Raji (cell line): ENCODE data around the gene TRPV6.

Experiments used
- POLR2A ChIP-seq: IDR thresholded peaks from 2 replicates; pipeline ENCODE4 v1.6.1; 2011; ENCODE audit warnings: low read depth, low read length, control low read depth; ENCODE audit not compliant: insufficient read depth

TRPV6 gene

DNA sequence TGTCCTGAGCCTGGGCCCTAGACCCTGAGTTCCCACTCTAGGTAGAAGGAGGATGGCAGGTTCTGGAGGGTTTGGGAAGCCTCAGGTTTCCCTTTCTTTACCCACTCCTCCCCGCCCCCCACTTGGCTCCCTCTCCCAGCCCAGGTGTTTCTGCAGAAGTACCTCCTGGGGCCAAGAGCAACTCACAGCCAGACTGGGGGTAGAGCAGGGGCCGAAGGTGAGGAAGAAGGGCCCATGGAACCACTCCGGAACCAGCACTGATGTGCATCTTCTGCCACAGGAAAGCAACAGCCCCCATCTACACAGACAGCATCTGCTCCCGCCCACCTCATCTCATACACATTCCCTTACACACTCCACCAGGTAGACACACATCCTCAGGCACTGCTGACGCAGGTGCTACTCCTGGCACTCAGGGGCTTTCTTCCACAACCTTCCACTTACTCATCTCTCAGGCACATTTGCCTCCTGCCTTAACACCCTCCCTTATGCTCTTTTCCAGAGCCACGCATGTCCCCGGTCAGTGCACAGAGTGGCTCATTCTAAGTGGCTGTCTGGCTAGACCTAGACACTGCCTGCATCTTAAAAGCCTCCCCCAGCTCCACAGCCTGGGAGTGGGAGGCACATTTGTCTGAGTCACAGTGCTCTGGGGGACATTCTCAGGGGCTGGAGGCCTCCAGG is 28.8 kb downstream of the TRPV6 start:
- TF ChIP-seq POLR2A: no peak

DNA sequence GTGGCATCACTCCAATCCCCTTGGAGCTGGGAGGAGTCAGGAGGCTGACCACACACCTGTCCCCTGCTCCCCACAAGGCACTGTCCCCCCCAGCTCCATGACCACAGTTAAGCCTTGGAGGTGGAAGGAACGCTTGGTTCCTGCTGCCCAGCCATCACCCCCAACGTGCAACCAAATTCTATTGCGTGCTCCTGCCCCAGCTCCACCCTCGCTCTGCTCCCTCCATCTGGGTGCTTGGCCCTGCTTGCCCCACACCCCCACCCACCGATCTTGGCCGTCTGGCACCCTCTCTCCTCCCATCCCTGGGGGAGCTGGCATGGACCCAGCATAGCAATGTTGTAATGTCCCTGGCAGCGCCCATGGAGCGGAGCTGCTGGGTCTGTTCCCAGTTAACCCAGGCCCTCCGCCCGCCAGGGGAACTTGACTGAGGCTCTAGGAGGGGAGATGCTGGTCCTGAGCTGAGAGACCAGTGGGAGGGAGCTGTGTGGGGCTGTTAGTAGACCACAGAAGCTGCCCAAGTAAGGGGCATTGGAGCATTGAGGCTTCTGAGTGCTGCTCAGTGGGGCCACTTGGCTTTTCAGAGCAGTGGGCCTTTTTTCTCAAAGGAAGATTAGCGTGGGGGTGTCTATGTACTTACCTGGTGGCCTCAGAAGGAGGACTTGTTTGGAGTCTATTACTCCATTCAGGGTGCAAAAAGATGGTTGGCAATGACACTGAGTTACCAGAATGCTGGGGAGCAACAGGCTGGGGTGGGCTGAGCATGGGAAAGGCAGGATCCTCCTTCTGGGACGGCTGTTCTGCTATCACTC is 29.6 kb downstream of the TRPV6 start:
- TF ChIP-seq POLR2A: no peak

DNA sequence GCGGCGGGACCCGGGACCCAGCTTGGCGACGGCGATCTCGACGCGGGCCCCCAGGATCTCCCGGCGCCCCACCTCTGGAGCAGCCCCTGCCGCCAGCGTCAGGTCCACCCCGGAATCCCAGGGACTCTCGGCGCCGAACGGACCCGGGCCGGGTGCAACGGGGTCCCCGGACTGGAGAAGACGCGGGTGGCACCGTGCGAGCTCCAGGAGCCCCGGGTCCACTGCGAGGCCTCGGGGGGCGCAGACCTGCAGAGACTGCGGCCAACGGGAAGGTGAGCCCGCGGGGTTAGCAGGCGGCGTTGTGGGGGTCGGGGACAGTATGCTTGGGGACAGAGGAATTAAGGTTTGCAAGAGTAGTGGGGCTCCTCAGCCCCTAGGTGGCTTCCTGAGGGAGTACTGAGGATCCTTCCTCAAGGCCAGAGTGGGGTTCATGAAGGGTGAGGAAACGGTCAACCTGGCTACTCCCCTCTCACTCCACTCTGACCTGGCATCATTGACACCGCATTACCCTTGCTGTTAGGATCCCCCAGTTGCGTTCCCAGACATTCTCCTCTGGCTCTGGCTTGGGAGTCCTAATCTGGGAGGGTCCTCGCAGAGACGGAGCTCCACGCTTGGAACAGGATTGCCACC is 30.3 kb downstream of the TRPV6 start:
- no peak for TF ChIP-seq POLR2A

DNA sequence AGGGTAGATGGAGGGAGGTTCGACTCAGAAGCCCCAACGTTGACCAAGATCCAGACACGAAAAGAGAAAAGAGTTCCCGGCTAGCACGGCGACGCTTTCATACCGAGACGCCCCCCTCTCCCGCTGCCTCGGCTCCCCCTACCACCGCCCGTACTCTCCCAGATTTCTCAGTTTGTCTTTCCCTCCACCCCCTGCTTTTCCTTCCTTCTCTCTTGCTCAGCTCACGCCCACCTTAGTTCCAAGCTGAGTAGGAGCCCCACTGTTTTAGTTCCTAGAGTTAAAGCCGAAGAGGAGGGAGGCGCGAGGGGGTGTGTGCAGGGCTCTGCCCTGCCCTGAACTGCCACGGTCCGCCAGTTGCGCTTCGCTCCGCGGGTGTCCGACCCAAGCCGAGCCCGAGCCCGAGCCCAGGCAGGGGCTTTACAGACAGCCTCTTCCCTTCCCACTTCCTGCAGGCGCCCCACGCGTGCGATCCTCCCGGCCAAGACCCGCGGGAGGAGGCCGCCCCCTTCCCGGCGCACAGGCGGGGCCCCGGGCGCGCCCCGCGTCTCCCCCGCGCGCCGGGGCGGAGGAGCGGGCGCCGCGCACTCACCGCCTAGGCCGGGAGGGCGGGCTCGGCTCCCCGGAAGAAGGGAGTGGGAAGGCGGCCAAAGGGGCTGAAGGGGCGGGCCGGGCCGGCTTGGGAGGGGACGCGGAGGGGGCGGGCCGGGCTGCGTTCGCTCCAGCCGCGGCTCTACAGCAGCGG is 31.0 kb downstream of the TRPV6 start, which contains the start of gene EPHB6:
EPHB6 (plus strand) TSS at position 705 of the 742 bp plus-strand sequence. CDS start 8,152 bp downstream, outside the sequence.
- no peak for TF ChIP-seq POLR2A

DNA sequence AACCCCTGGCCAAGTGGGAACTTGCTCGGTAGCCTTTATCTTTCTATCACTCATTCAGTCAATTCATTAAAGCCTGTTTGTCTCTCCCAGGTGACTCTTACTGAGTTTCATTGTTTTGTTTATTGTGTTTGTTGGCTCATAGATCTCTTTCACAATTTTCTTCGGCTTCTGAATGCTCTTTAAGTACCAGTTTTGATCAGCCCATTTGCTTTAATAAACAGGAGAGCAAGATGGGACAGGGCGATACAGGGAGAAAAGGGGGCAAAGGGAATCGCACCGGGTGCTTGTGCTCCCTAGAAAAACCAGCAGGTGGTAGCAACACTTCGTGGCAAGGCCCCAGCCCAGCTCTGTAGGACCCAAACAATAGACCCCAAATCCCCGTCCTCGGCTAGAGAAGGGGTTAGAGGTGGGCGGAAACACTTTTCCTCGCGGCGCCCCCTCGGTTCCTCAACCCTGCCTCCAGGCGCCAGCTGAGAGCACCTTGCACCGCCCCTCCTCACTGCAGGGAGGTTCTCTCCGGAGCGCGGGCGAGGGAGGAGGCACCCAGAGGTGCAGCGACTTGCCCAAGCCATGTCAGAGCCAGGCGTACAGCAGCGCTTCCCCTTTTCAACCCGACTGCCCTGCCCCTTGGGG is 31.7 kb downstream of the TRPV6 start:
- no peak for TF ChIP-seq POLR2A

DNA sequence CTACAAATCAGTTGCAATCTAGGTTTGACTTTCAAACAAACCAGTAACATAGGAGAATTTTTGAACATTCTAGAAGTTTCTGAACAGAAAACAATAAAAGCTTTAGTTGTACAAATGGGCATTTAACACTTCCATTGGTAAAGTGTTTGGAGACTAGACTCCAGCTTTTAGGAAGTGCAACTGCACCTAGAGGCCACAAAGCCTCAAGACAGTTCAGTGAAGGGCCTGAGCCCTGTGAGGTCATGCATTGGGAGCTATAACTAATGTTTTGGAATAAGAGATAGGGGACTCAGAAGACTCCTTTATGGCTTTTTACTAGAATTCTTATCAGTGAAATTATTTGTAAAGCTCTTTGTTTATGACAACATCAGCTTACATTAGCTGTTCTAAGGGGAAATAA is 33.6 kb downstream of the TRPV6 start:
- no peak for TF ChIP-seq POLR2A

DNA sequence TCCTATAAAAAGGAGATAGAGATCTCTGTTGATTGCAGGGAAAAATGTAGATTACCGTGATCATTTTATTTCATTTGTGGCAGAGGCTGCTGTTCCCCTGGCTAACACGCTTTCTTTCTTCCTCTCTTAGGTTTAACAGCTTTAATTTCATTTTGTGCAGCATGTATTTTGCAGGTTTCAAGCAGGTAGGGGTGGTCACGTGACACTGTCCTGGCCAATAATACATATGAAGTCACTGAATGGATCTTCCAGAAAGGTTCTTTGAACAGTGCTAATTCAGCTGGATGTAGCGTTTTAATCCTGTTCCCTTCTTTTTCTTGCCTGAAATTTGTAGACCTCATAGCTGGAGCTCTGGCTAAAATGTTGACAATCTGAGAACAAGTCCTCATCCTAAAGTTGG is 34.3 kb downstream of the TRPV6 start:
- TF ChIP-seq POLR2A: no peak

DNA sequence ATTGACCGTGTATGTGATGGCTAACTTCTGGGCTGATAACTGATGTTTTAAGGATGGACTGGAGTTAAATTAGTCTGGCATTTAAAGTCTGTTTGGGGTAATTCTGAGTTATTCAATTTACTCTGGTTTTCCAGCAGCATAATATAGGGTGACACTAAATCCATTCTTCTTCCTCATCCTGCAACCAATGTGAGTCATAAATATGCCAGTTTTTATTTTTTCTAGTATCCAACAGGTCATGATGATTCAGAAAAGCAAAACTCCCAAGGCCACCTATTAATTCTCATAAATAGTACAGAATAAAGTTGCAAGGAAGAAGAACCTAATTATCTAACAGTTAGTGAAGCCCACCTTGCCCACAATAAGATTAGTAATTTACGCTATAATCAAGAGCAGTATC is 38.2 kb downstream of the TRPV6 start:
- no peak for TF ChIP-seq POLR2A

DNA sequence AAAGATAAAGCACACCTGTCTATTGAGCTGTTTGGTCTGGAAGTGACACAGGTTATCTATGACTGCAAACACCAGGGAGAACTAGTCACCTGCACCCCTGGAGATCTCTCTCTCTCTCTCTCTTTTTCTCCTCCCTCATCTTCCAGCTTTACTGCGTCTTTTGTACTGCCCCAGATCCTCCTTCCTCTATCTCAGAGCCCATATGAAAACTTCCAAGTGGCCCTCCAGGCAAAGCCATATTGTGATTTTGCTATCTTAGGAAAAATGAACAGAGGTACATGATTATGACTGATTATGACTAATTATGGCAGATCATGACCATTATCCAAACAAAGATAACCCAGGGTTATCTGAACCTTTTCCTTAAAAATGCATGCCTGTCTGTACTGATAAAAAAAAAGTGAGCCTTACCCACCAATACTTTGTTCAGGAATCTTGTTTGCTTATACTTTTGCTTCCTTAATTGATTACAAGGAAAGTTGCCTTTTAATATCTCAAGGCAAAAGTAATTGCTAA is 43.2 kb downstream of the TRPV6 start:
- no peak for TF ChIP-seq POLR2A

DNA sequence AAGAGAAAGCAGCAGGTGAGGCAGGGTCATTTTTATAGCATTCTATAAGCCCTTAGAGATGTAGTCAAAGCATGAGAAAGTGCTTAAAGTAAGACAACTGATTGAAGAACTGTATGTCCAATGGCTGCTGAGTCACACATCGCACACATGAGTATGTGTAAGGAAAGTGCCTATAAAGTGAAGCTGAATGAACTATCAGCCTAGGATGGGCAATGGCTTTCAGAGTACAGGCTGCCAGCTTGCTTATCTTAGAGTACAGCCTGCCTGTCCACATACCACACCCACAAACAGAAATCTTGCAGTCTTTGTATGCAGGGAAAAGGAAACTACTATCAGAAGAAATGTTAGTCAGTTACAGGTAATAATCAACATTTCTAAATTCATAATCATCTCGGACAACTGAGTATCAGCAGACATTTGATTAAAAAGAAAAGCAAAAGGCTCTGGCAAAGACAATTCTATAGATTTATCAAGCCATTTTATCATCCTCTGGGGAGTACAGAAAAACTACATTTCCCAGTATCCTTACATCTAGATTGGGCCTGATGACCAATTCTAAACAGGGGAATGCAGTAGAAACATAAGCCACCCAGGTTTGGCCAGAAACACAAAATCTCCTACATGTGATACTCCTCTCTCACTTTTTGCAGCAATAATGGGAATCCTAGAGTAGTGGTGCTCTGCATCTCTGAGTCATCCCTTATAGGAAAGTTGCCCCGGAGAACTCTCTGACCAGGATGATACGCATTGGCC is 46.9 kb downstream of the TRPV6 start:
- no peak for TF ChIP-seq POLR2A

DNA sequence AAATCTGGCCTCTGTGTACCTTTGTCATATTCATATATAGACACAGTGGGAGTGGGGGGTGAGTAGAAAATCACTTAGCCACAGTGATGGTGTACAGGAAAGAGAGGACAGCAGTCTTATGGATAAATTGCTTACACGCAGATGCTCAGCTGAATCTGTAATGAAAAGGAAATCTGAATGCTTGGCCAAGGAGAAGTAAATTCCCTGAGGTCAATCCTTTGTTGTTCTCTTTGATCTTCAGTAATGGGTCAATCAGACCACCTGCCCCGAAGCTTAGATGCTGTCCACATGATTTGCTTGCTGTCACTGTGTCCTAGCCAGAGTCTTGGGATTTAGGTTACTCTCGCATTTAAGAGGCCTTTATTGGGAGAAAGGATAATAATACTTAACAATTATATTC is 49.1 kb downstream of the TRPV6 start:
- no peak for TF ChIP-seq POLR2A

DNA sequence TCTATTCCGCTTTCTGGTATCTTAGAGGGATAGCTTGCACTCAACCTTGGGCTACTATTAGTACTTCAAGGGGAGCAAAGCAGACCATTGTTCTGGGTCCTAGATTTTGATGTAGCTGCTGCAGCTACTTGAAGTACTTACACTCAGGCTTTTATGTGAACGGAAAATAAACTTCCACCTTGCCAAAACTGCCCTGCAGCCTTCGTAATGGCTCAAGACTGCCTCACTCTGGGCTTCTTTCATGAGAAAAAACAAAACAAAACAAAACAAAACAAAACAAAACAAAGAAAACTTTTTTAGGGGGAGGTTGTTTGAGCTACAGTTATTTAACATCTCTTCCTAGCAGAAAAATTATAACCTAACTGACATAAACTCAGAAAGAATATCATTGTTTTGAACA is 50.1 kb downstream of the TRPV6 start:
- TF ChIP-seq POLR2A: no peak

DNA sequence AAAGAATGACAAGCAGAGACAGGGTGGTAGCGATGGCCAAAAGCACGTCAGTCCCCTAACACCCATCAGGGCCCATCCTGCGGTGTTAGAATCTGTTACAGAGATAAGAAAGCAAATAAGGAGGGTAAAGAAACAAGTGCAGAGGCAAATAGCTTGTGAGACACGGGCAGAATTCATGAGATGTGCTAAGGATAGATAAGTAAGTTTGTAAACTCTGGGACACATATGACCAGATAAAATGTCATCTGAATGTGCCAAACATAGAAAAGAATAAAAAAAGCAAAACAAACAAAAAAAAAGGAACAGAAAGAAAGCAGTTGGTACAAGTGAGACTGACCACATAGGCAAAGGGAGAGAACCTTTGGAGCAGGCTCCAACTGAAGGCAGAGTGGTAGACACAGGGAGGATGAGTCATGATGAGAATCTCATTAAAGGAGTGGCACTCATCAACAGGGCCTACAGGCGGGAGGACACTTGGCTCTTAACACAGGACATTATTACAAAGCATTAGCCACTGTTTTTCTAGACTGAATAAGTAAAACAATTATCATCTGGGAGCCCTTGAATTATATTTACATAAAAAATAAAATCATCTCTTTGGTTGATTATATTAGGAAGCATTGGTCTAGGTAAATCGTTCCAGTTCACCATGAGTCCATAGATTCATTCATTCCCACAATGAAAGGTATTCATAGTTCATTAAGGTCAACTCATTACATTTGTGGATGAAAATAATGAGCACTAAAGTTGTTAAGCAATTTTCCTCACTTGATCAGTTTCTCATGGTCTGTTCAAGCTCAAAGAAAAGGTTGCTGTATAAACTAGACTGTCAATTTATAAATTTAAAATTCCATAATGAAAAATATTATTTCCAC is 52.1 kb downstream of the TRPV6 start:
- no peak for TF ChIP-seq POLR2A

DNA sequence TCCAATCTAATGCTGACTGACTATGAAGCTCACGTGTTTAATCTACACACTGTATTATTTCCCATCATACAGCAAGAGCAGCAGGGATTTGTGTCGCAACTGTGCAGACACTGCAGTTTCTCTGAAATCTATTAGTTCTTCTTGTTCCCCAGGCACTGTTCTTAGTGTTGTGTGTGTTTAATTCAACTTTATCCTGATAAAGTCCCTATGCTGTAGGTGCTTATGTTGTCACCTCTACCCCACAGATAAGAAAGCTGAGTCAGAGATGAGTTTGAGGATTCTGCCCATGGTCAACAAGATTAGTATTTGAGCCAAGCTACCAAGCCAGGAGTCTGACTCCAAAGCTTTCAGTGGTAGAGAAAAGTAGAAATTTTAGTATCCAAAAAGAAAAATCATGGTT is 53.1 kb downstream of the TRPV6 start:
- TF ChIP-seq POLR2A: no peak
